Stimulated activated CD4-positive, alpha-beta T cell treated with anti-CD3 and anti-CD28 coated beads, Interleukin-12 subunit alpha, Interleukin-12 subunit beta, amount 100 ng/mL, for 48 hours (primary cell): ENCODE results near the gene TSPAN18.

Experiments
- DNase-seq, 3 donors: peaks; one replicate each; pipeline ENCODE4 v3.0.0-alpha.2; 2020; ENCODE audit warnings: low read depth in 2 of 3, low spot score in 1 of 3

Gene TSPAN18

GRCh38 chr11:44776551-44777208, 49.9 kb downstream of the TSPAN18 start:
- no peak for DNase-seq

- no peak for DNase-seq
Observed at GRCh38 chr11:44777209-44778194, 50.7 kb downstream of the TSPAN18 start.

GRCh38 chr11:44778195-44779100, 51.7 kb downstream of the TSPAN18 start:
- DNase-seq = no peak

GRCh38 chr11:44779736-44780520, 53.2 kb downstream of the TSPAN18 start:
- DNase-seq = no peak

- no peak for DNase-seq
Observed at GRCh38 chr11:44780940-44781631, 54.3 kb downstream of the TSPAN18 start.

- DNase-seq = no peak
Observed at GRCh38 chr11:44781655-44782054, 54.9 kb downstream of the TSPAN18 start.

- DNase-seq = no peak
Observed at GRCh38 chr11:44782478-44782877, 55.7 kb downstream of the TSPAN18 start.

GRCh38 chr11:44784436-44784760, 57.6 kb downstream of the TSPAN18 start:
- DNase-seq = no peak

- no peak for DNase-seq
Observed at GRCh38 chr11:44784851-44785250, 58.1 kb downstream of the TSPAN18 start.

GRCh38 chr11:44785856-44786607, 59.3 kb downstream of the TSPAN18 start:
- DNase-seq = no peak

GRCh38 chr11:44787070-44787469, 60.3 kb downstream of the TSPAN18 start:
- no peak for DNase-seq

- no peak for DNase-seq
Observed at GRCh38 chr11:44787981-44788380, 61.2 kb downstream of the TSPAN18 start.

GRCh38 chr11:44788536-44789261, 61.9 kb downstream of the TSPAN18 start:
- DNase-seq = no peak

GRCh38 chr11:44789496-44789895, 62.7 kb downstream of the TSPAN18 start:
- DNase-seq = no peak

- no peak for DNase-seq
Observed at GRCh38 chr11:44790211-44790610, 63.4 kb downstream of the TSPAN18 start.

GRCh38 chr11:44791316-44791925, 64.7 kb downstream of the TSPAN18 start:
- DNase-seq = no peak

GRCh38 chr11:44792171-44792570, 65.4 kb downstream of the TSPAN18 start:
- no peak for DNase-seq
